Astrocyte (in vitro differentiated cells and primary cell): ENCODE data around the gene FBXL13.
"Not testable (repeated sequence)": the region's sequence is repeated elsewhere in the genome, so short reads cannot be mapped to it uniquely, and the experiment has no call there.

Experiments
- EZH2 ChIP-seq: IDR thresholded peaks from 2 replicates; pipeline ENCODE4 v1.6.1; 2012; ENCODE audit warnings: mild to moderate bottlenecking, low read length, inconsistent platforms; ENCODE audit not compliant: insufficient read depth
- TF ChIP-seq, protein P1 (sequence below): IDR thresholded peaks from 2 replicates; pipeline ENCODE4 v1.5.1; 2011; ENCODE audit warnings: low read depth, mild to moderate bottlenecking, inconsistent platforms, low read length, moderate library complexity; ENCODE audit not compliant: insufficient read depth

DNA sequence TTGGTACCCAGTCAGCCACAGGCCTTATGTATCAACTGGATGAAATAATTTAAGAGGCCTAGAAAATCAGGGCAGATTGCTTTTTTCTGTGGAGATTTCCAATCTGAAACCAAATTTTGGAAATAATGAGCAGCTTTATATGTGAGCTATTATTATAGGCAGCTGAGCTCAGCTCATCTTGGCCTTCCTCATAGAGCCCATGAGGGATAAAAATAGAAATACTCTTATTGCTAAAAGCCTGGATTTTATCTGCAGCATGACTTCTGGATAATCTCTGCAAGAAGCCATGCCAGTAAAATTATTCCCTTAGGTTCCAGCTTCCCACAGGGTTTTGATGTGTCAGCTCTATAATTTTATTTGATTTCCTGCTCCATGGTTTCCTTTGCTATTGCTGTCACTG is 282.8 kb downstream of the FBXL13 start:
- TF ChIP-seq, protein P1, sequence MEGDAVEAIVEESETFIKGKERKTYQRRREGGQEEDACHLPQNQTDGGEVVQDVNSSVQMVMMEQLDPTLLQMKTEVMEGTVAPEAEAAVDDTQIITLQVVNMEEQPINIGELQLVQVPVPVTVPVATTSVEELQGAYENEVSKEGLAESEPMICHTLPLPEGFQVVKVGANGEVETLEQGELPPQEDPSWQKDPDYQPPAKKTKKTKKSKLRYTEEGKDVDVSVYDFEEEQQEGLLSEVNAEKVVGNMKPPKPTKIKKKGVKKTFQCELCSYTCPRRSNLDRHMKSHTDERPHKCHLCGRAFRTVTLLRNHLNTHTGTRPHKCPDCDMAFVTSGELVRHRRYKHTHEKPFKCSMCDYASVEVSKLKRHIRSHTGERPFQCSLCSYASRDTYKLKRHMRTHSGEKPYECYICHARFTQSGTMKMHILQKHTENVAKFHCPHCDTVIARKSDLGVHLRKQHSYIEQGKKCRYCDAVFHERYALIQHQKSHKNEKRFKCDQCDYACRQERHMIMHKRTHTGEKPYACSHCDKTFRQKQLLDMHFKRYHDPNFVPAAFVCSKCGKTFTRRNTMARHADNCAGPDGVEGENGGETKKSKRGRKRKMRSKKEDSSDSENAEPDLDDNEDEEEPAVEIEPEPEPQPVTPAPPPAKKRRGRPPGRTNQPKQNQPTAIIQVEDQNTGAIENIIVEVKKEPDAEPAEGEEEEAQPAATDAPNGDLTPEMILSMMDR, result not testable (repeated sequence)
- TF ChIP-seq EZH2, result not testable (repeated sequence)
